PC-9 (cell line): ENCODE results near the gene PER1. TPM values are rescaled to one million over a fixed set of nuclear protein-coding genes. Genes with fewer than 3 reads are reported as not detected.

Experiments used
- BruUV-seq: library from RNA; stranded (reverse); fragments of 400-500 nt; replicated peaks from 2 replicates; lab custom pipeline; 2021; lab: Mats Ljungman, UMichigan
- CTCF ChIA-PET: fragments of 300-600 bp; sonication (Branson Sonifier 250); formaldehyde crosslinking; loops from one replicate; lab custom pipeline; 2022; ENCODE audit warnings: antibody characterized with exemption; lab: Charles Lee
- POLR2A ChIA-PET: fragments of 300-600 bp; sonication (Branson Sonifier 250); formaldehyde crosslinking; loops from one replicate; lab custom pipeline; 2022; ENCODE audit warnings: antibody characterized with exemption; ENCODE audit not compliant: unreplicated experiment; lab: Charles Lee
- DNase-seq, 2 experiments: peaks; one replicate each; pipeline versions ENCODE4 v3.0.0 to v3.0.0-alpha.2; 2015 to 2022; ENCODE audit warnings: mixed read lengths in 1 of 2
- H2AFZ ChIP-seq: fragments of 200-600 bp; sonication (generic); 2 replicates; pipeline ENCODE4 v1.8.1; 2017; ENCODE audit warnings: antibody characterized with exemption
- H3F3A ChIP-seq: fragments of 200-600 bp; sonication (generic); 2 replicates; pipeline ENCODE4 v1.8.1; 2017; ENCODE audit warnings: antibody characterized with exemption, mild to moderate bottlenecking, low read depth; ENCODE audit not compliant: insufficient read depth
- H3K27ac ChIP-seq: fragments of 200-600 bp; sonication (generic); 2 replicates; pipeline ENCODE4 v1.6.1; 2016; ENCODE audit warnings: mixed run types
- H3K27me3 ChIP-seq: fragments of 200-600 bp; sonication (generic); 2 replicates; pipeline ENCODE4 v1.6.1; 2016; ENCODE audit warnings: low read depth, mixed run types; ENCODE audit not compliant: insufficient read depth
- H3K36me3 ChIP-seq: fragments of 200-600 bp; sonication (generic); 2 replicates; pipeline ENCODE4 v1.6.1; 2016; ENCODE audit warnings: low read depth, mixed run types
- H3K4me1 ChIP-seq: fragments of 200-600 bp; sonication (generic); replicated peaks from 2 replicates; pipeline ENCODE4 v1.6.1; 2016; ENCODE audit warnings: mixed run types; ENCODE audit not compliant: insufficient read depth
- H3K4me2 ChIP-seq: fragments of 200-600 bp; sonication (generic); 2 replicates; pipeline ENCODE4 v1.6.1; 2017; ENCODE audit warnings: mixed run types
- H3K4me3 ChIP-seq: fragments of 200-600 bp; sonication (generic); 2 replicates; pipeline ENCODE4 v1.6.1; 2016; ENCODE audit warnings: mixed run types
- H3K79me2 ChIP-seq: fragments of 200-600 bp; sonication (generic); 2 replicates; pipeline ENCODE4 v1.6.1; 2017; ENCODE audit warnings: low read depth, mixed run types
- H3K9me2 ChIP-seq: fragments of 200-600 bp; sonication (generic); 2 replicates; pipeline ENCODE4 v1.8.1; 2017; ENCODE audit warnings: mild to moderate bottlenecking; ENCODE audit not compliant: insufficient read depth
- H3K9me3 ChIP-seq: fragments of 200-600 bp; sonication (generic); 2 replicates; pipeline ENCODE4 v1.8.1; 2016; ENCODE audit warnings: low read depth; ENCODE audit not compliant: insufficient read depth
- H4K20me1 ChIP-seq: fragments of 200-600 bp; sonication (generic); 2 replicates; pipeline ENCODE4 v1.8.1; 2017; ENCODE audit not compliant: insufficient read depth
- CTCF ChIP-seq: fragments of 200-600 bp; sonication (generic); conservative IDR thresholded peaks from 2 replicates; pipeline ENCODE4 v1.6.1; 2017; ENCODE audit warnings: mixed run types, antibody characterized with exemption, mild to moderate bottlenecking, moderate library complexity
- EZH2 ChIP-seq: fragments of 200-600 bp; sonication (generic); IDR thresholded peaks from 2 replicates; pipeline ENCODE4 v1.8.0; 2017; ENCODE audit warnings: antibody characterized with exemption, low read depth
- intact Hi-C: fragments of 100-400 bp; cut with micrococcal nuclease; formaldehyde crosslinking; loops from one replicate; pipeline ENCODE4 v1.10.0; 2022; ENCODE audit not compliant: unreplicated experiment
- total RNA-seq: library from RNA; stranded (reverse); gene quantifications from 2 replicates; pipeline ENCODE4 v1.2.3, GENCODE V29; 2021

Gene PER1
- total RNA-seq, 1 experiment from 2014 or later: 60.2 TPM

- H3K36me3 ChIP-seq: no peaks in the 10 kb centered on the region
- no TSS peak for BruUV-seq
- no peak overlapping the region for H3K4me2 ChIP-seq
- no peak for DNase-seq
- intact Hi-C loops: no loop called here
- no peak overlapping the region for H3K4me3 ChIP-seq
- H3K4me1 ChIP-seq: no peaks in the 10 kb centered on the region
- H3K27ac ChIP-seq: no peak overlapping the region
- H4K20me1 ChIP-seq: no peaks in the 10 kb centered on the region
- H3K9me2 ChIP-seq: no peaks in the 10 kb centered on the region
- H2AFZ ChIP-seq: no peak overlapping the region
- no peak for TF ChIP-seq EZH2
- no peak for TF ChIP-seq CTCF
- no peaks in the 10 kb centered on the region for H3K27me3 ChIP-seq
- no peaks in the 10 kb centered on the region for H3K9me3 ChIP-seq
- ChIA-PET CTCF (no interaction called here), POLR2A (no interaction called here)
- H3F3A ChIP-seq: peaks cover 7% of the 10 kb centered on the region; the same call in 1 of the 2 replicates
- H3K79me2 ChIP-seq: no peaks in the 10 kb centered on the region
Observed at GRCh38 chr17:8142887-8143580, 9.2 kb downstream of the PER1 start.

- Histone ChIP-seq H3K4me2 (no peak overlapping the region), H3K4me3 (no peak overlapping the region), H2AFZ (no peak overlapping the region), H3K9me3 (no peaks in the 10 kb centered on the region), H3K4me1 (peaks cover 6% of the 10 kb centered on the region; the same call in 1 of the 2 replicates), H4K20me1 (no peaks in the 10 kb centered on the region), H3K79me2 (no peaks in the 10 kb centered on the region), H3F3A (peaks cover 12% of the 10 kb centered on the region; the same call in 1 of the 2 replicates), H3K9me2 (no peaks in the 10 kb centered on the region), H3K27ac (no peak overlapping the region), H3K27me3 (no peaks in the 10 kb centered on the region), H3K36me3 (no peaks in the 10 kb centered on the region)
- CTCF ChIA-PET: no interaction called here
- POLR2A ChIA-PET: no interaction called here
- intact Hi-C loops: no loop called here
- DNase-seq: no peak
- TF ChIP-seq EZH2 (no peak), CTCF (no peak)
- BruUV-seq: no TSS peak
Observed at GRCh38 chr17:8142158-8142886, 9.9 kb downstream of the PER1 start.

GRCh38 chr17:8141741-8142140 lies 10.5 kb downstream of the PER1 start:
- peaks cover 12% of the 10 kb centered on the region; the same call in 1 of the 2 replicates for H3F3A ChIP-seq
- CTCF ChIA-PET: no interaction called here
- H3K79me2 ChIP-seq: no peaks in the 10 kb centered on the region
- DNase-seq: no peak
- no peaks in the 10 kb centered on the region for H3K9me2 ChIP-seq
- peaks cover 8% of the 10 kb centered on the region; the same call in 1 of the 2 replicates for H3K4me1 ChIP-seq
- POLR2A ChIA-PET: no interaction called here
- intact Hi-C loops: no loop called here
- BruUV-seq: no TSS peak
- no peaks in the 10 kb centered on the region for H3K27me3 ChIP-seq
- TF ChIP-seq EZH2: no peak
- no peak for TF ChIP-seq CTCF
- H4K20me1 ChIP-seq: no peaks in the 10 kb centered on the region
- H3K4me2 ChIP-seq: no peak overlapping the region
- no peak overlapping the region for H2AFZ ChIP-seq
- no peaks in the 10 kb centered on the region for H3K36me3 ChIP-seq
- no peak overlapping the region for H3K27ac ChIP-seq
- no peak overlapping the region for H3K4me3 ChIP-seq
- H3K9me3 ChIP-seq: no peaks in the 10 kb centered on the region
